GM08714 (cell line): ENCODE data around the gene CCR3.

Source experiments
- H3K4me3 ChIP-seq: fragments of 200-500 bp; sonication (Bioruptor generic); 2 replicates; pipeline ENCODE4 v1.5.1; 2014; ENCODE audit warnings: mild to moderate bottlenecking, low read length, inconsistent platforms
- ZNF274 ChIP-seq: IDR thresholded peaks from 2 replicates; pipeline ENCODE4 v1.6.1; 2012; ENCODE audit warnings: mild to moderate bottlenecking, low read depth, low read length

Gene CCR3

DNA sequence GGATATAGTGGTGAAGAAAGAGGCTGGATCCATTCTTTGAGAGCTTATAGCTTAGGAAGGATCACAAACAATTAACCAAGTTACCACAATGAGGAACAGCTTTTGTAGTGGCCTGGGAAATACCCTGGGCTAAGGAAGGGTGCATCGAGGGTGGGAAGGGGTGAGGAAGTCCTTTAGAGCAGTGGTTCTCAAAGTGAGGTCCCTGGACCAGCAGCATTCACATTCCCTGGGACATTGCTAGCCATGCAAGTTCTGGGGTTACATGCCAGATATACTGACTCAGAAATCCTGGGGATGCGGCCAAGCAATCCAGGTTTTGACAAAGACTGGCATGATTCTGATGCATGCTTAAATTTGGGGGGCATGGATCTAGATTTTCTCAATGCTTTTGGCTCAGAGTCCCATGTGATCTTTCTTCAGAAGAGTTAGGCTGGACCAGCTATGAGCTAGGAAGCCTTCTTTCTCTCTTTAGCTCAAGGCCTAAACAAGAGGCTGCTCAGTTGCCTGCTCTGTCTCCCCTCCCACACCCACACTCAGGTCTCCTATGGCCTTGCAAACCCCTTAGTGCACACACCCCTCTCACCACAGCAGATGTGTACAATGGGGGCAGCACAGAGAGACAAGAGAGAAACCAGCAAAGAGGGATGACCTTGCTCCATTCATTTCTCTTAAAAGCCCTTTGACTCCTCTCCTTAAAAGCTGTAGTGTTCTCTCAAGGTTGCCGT, 32.4 kb upstream of the CCR3 start:
- no peak for TF ChIP-seq ZNF274
- no peak overlapping the region for H3K4me3 ChIP-seq

DNA sequence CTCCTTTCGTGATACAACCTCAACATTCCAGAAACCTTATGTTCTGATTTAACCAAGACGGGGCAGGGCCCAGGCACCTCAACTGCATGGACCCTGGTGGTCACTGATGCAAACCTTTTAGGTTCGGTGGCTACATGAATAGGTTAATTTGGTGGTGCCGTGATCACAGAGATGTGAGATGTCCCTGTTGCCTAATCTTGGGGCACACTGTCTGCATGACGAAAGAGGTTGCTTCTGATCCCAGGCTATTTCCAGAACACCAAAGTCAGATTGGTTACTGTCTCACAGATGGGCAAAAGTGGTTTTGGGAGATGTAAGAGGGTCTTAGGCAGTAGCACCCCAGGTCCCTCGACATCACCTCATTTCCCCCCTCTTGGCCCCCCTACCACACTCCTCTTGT, 30.2 kb upstream of the CCR3 start:
- TF ChIP-seq ZNF274: no peak
- no peak overlapping the region for H3K4me3 ChIP-seq

DNA sequence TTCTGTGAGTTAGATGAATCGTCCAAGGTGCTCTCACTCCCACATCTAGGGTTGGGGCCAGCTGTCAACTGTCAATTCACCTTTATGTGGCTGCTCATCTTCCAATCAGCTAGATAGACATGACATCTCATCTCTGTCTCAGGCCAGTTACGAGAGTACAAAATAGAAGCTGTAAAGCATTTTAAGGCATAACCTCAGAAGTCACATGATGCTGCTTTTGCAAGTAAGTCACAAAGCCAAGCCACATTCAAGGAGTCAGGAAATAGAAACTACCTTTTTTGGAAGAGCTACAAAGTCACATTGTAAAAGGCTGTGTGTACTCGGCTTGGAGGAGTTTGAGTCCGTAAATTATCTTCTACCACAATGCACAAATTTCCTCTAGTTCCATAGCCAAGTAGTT, 29.1 kb upstream of the CCR3 start:
- H3K4me3 ChIP-seq: no peak overlapping the region

DNA sequence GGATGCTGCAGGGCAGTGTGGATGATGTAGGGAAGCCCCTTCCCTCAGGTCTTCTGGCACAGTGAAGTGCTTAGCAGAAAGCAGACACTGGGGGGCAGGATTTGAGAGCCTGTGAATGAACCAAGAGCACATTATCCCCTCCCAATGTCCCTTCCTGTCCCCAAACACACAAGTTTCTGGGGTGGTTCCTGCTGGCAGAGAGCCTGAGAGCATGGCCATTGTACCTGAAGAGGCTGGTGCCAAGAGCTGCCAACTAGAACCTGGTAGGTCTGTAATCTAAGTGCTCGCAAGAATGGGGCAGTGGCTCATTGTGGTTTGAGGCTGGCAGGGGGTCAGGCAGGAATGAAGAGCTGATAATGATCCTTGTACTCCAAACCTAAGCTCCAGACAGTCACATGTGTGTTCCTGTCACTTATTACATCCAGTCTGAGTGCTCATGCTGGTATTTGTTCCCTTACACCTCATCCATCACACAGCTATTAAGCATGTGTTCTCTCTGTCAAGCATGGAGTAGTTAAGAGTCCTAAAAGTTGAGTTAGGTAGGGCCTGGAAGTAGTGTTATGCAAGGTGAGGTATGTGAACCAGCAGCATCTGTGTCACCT, 27.4 kb upstream of the CCR3 start:
- no peak overlapping the region for H3K4me3 ChIP-seq
- no peak for TF ChIP-seq ZNF274

More for the DNA sequence above, 29.1 kb upstream of the CCR3 start:
- no peak for TF ChIP-seq ZNF274

DNA sequence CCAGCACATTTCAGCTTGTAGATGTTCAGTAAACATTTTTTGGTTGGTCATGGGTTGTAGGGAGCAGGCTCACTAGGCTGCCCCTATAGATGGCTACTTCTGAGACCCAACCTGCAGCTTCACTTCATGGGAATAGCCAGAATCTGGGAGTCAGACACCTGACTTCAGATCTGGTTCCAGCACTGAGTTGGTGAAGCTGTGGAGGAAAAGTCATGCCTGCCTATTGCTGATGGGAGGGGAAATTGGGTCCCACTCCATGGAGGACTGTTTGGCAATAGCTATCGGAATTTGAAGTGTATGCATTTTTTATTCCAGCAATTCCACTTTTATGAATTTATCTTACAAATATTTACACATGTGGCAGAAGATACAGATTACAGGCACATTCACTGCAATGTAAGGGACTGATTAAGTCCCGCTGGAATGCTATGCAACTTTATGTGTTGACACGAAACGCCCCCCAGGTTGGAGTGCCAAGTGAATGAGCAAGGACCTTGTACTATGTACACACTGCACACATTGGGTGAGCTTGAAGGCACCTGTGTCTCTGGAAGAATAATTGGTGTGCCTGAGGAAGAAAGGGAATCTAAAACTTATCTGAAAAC, 26.3 kb upstream of the CCR3 start:
- no peak overlapping the region for H3K4me3 ChIP-seq
- TF ChIP-seq ZNF274: no peak

DNA sequence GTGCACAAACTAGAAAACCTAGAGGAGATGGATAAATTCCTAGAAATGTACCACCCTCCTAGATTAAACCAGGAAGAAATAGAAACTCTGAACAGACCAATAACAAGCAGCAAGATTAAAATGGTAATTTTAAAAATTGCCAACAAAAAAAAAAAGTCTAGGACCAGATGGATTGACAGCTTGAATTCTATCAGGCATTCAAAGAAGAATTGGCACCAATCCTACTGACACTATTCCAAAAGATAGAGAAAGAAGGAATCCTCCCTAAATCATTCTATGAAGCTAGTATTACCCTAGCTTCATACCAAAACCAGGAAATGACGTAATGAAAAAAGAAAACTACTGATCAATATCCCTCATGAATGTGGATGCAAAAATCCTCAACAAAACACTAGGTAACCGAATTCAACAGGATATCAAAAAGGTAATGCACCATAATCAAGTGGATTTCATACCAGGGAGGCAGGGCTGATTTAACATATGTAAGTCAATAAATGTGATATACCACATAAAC, 24.0 kb upstream of the CCR3 start:
- no peak for TF ChIP-seq ZNF274
- H3K4me3 ChIP-seq: no peak overlapping the region

DNA sequence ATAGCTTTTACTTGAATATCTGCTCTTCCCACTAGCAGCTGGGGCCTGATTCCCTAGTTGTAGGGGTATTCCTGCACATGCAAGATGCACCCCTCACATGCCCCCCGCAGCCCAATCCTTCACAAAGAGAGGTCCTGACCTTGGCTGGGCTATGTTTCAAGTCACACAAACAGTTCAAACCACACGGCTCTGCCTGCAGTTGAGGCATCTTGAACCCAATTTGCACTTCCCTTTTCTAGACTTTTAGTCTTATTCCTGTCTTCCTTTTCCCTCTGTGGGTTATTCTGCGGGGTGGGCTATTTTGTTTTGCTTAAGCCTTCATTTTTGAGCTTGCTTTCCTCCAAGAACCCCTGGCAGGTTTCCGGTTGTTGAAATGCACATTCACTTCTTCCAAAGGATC, 20.9 kb upstream of the CCR3 start:
- no peak for TF ChIP-seq ZNF274
- H3K4me3 ChIP-seq: no peak overlapping the region

DNA sequence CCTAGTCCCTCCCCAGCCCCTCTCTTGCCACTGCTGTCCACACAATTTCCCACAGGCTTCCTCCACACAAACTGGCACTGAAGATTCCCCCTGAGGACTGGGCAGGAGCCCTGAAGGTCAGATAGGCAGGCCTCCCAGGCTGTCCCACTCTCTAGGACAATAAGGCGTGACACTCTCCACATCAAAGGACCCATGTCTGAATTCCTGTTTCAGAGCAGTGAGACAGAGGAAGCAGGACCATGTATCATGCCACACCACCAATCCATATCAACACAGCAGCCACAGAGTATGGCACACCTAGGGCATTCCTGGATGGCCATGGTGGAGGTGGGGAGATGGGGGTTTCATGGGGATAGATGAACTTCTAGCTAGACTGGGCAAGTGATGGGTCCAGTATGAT, 20.3 kb upstream of the CCR3 start:
- no peak for TF ChIP-seq ZNF274
- H3K4me3 ChIP-seq: no peak overlapping the region

DNA sequence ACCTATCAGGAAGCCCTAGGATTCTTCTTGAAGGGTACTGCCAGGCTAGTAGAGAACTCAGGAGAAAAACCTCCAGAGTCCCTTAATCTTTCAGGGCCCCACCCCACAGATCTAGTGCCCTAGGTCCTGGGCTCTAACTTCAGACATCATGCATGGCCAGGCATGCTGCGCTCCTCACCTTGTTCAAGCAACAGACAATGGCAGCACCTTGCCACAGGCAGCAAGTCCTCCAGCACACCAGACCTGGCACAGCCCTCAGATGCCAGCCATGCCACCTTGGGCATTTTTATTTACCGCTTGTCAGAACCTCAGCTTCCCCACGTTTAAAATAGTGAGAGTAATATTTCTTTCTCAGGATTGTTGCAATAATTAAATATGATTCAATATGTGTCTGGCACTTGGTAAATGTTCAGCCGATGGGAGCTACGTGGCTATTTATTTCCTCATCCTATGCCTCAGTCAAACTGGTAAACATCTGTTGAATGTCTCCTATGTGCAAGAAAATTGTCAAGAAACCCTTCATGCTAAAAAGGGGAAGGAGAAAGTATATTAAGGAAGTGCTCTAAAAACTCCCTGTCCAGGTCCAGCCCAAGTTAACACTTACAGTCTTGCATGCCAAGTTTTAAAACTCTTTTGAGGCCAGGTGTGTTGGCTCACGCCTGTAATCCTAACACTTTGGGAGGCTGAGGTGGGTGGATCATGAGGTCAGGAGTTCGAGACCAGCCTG, 19.7 kb upstream of the CCR3 start:
- no peak overlapping the region for H3K4me3 ChIP-seq
- TF ChIP-seq ZNF274: no peak

DNA sequence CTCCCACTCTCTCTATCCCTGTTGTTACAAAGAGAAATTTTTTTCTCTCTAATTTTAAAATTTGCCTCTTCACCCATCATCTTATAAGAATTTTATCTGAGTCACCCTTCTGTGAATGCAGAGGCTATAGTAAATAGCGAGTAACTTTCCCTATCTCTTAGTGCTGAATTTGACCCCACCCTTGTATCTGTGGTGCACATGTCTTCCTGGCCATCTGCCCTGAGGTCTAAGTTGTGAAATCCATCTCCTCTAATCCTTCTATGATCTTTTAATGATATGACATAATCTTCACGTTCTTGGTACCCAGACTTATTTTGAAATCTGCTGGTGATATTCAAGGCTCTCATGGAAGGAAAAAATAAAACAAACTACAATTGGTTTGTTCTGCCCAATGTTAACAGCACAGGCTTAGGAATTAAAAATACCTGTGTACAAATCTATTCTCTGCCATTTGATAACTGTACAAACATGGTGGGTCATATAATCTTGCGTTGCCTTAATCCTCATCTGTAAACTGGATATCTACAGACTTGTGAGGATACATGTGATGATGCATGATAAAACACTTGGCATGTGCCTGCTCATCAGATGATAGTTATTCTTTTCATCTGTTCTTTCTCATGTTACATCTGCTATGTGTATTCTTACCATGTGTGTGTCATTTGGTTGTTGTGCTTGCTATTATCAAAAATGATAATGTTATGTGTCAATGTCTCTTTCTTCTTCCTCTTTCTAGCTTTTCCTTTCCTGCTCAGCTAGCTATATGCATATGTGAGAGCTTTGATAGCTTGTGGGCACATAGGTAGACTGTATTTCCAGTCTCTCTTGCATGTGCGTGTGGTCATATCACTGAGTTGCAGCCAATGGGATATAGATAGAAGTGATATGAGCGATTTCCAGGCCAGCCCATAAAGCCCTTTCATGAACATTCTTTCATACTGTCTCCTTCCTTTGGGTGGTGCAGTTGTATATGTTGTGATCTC, 13.7 kb upstream of the CCR3 start:
- no peak for TF ChIP-seq ZNF274
- H3K4me3 ChIP-seq: no peak overlapping the region

DNA sequence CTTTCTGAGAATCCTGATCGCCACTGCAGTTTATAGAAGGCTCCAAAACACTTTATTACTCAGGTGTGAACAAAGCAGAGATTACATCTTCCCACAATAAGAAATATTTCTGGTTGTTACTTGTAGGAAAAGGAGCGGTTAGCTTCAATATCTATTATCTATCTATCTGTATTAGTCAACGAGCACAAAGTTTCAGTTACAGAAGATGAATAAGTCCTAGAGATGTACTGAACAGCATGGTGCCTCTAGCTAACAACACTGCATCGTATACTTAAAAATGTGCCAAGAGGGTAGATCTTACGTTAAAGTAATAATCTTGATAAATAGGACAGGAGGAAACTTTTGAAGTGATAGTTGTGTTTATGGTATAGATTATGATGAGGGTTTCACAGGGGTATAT, 10.9 kb upstream of the CCR3 start:
- H3K4me3 ChIP-seq: no peak overlapping the region
- TF ChIP-seq ZNF274: no peak

DNA sequence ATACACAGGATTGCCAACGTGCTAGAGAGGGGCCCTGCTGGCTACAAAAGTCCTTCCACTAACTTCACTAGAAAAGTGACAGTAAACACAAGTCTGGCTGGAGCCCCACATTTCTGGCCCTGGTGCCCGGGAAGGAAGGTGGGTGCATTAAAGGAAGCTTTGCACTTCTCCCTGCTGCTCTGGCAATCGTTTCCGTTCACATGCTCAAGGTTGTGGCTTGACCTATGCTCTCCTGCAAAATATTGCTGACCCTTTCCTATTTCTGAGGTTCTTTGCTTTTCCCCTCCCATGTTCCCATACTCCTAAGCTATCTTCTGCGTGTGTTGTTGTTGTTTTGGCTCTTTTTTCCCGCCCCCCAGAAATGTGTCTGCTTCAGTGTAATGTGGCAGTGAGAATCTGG, 9.1 kb upstream of the CCR3 start:
- H3K4me3 ChIP-seq: no peak overlapping the region
- TF ChIP-seq ZNF274: no peak

DNA sequence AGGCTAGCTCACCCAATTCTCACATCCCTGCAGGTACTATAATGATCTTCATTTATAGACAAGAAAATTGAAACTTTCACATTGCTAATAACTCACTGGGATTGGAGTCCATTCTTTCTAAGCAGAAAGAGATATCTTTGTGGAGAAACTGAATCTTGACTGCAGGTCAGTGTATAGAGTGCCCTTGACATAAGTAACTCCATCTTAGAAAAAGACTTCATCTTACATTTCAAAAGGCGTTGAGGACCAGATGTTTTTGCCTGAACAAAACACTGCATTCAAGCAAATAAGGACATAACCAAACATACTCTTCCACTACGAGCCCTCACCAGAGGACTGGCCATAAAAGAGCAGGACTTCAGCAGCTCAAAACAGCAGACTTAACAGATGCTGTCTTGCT, 6.8 kb upstream of the CCR3 start:
- no peak overlapping the region for H3K4me3 ChIP-seq
- no peak for TF ChIP-seq ZNF274
